ENCODE measurements around the gene TRIM28. TPM values are rescaled to one million over a fixed set of nuclear protein-coding genes. Genes with fewer than 3 reads are reported as not detected.

TRIM28 gene
- total RNA-seq, 4 donors from 2014 or later = 164 to 281 (median 196) TPM

GRCh38 chr19:58563034-58563573 lies 19.2 kb downstream of the TRIM28 start:
- H3K9me3 ChIP-seq = no peaks in the 10 kb centered on the region
- TF ChIP-seq CTCF (IDR thresholded peaks at IDR 0.05) (no peak), POLR2A (IDR thresholded peaks at IDR 0.05) (no peak)
- peak overlapping the region; percentile 40 to 54 (median 51) for H3K4me3 ChIP-seq
- no peaks in the 10 kb centered on the region for H3K27me3 ChIP-seq
- no peaks in the 10 kb centered on the region for H3K36me3 ChIP-seq
- peaks cover 4 to 35% (median 23%) of the 10 kb centered on the region in 4 donors for H3K4me1 ChIP-seq
- peak in 1 of 3 donors; percentile 60 for DNase-seq
- H3K27ac ChIP-seq = peak overlapping the region; percentile 2 to 72 (median 34)

GRCh38 chr19:58563823-58564222 lies 20.0 kb downstream of the TRIM28 start:
- TF ChIP-seq POLR2A (IDR thresholded peaks at IDR 0.05) (no peak), CTCF (IDR thresholded peaks at IDR 0.05) (no peak)
- Histone ChIP-seq H3K27me3 (no peaks in the 10 kb centered on the region), H3K9me3 (no peaks in the 10 kb centered on the region), H3K27ac (no peak overlapping the region), H3K4me3 (no peak overlapping the region), H3K4me1 (peaks cover 4 to 35% (median 23%) of the 10 kb centered on the region in 4 donors), H3K36me3 (peaks cover 0 to 2% (median 0%) of the 10 kb centered on the region in 3 donors)
- peak in 1 of 3 donors; percentile 41 for DNase-seq

DNA sequence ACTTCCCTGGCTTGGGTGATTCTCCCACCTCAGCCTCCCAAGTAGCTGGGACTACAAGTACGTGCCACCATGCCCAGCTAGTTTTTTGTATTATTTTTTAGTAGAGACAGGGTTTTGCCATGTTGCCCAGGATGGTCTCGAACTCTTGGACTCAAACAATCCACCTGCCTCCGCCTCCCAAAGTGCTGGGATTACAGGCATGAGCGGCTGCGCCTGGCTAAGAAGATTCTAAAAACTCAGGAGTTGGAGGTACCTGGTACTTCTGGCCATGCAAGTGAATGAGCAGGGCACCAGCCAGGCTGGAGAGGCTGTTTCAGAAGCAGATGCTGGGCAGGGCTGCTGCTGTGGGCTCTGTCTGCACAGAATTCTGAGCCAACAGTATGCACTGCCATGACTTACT lies 23.1 kb downstream of the TRIM28 start:
- TF ChIP-seq POLR2A (IDR thresholded peaks at IDR 0.05) (no peak), CTCF (IDR thresholded peaks at IDR 0.05) (no peak)
- no peak overlapping the region for H3K27ac ChIP-seq
- DNase-seq = peak in 2 of 3 donors; percentile 24 to 29
- H3K27me3 ChIP-seq = no peaks in the 10 kb centered on the region
- H3K9me3 ChIP-seq = no peaks in the 10 kb centered on the region
- H3K4me3 ChIP-seq = no peak overlapping the region
- H3K4me1 ChIP-seq = peaks cover 4 to 20% (median 13%) of the 10 kb centered on the region in 4 donors
- peaks cover 0 to 23% (median 0%) of the 10 kb centered on the region in 3 donors for H3K36me3 ChIP-seq

DNA sequence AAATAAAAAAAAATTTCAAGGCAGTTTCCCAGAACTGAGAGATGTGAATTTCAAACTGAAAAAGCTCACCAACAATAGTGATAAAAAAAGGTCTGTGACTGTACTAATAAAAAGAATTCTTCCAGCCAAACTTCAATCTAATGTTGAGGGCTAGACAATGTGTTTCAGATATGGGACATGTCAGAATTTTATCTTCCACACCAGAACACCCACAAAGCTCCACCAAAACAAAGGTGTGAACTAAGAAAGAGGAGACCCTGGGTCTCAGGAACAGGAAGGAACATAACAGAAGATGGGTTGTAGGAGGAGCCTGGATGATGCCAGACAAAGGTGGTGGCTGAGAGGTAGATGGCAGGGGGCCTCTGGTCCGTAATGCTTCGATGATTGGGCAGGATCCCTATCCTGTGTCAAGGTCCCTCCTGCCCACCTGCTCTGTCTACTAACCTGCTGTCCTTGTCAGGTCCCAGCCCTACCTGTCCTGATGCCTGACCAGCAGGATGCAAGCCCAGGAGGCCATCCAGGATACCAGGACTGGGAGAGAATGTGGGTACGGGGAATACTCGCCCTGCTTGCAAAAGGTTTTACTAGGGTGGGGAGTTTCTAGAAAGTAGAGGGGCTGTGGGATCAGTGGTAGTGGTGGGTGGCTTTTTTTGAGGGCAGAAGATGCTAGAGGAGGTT lies 24.7 kb downstream of the TRIM28 start:
- DNase-seq = peak; percentile 2 to 36 (median 12)
- H3K27me3 ChIP-seq = no peaks in the 10 kb centered on the region
- H3K4me3 ChIP-seq = no peak overlapping the region
- H3K27ac ChIP-seq = no peak overlapping the region
- H3K9me3 ChIP-seq = no peaks in the 10 kb centered on the region
- TF ChIP-seq POLR2A (IDR thresholded peaks at IDR 0.05) (no peak), CTCF (IDR thresholded peaks at IDR 0.05) (no peak)
- peaks cover 0 to 9% (median 3%) of the 10 kb centered on the region in 4 donors for H3K4me1 ChIP-seq
- H3K36me3 ChIP-seq = peaks cover 0 to 23% (median 0%) of the 10 kb centered on the region in 3 donors

GRCh38 chr19:58569191-58569942 lies 25.5 kb downstream of the TRIM28 start:
- no peak overlapping the region for H3K4me3 ChIP-seq
- peaks cover 0 to 12% (median 5%) of the 10 kb centered on the region in 4 donors for H3K4me1 ChIP-seq
- no peak overlapping the region for H3K27ac ChIP-seq
- no peak for TF ChIP-seq CTCF (IDR thresholded peaks at IDR 0.05)
- TF ChIP-seq POLR2A (IDR thresholded peaks at IDR 0.05) = no peak
- H3K27me3 ChIP-seq = no peaks in the 10 kb centered on the region
- H3K9me3 ChIP-seq = no peaks in the 10 kb centered on the region
- peak; percentile 10 to 40 (median 25) for DNase-seq
- H3K36me3 ChIP-seq = peaks cover 0 to 23% (median 0%) of the 10 kb centered on the region in 3 donors
